Erythroblast (primary cell): ENCODE measurements around the gene PHLDB1.

Source experiments
- GATA1 ChIP-seq: IDR thresholded peaks from 2 replicates; pipeline ENCODE4 v1.6.1; 2011; ENCODE audit warnings: low read depth, mild to moderate bottlenecking, control low read depth, low read length, moderate library complexity
- POLR2A ChIP-seq: IDR thresholded peaks from 2 replicates; pipeline ENCODE4 v1.6.1; 2011; ENCODE audit warnings: mild to moderate bottlenecking, low read length

GRCh38 chr11:118628432-118628831 is 21.0 kb downstream of the PHLDB1 start:
- TF ChIP-seq POLR2A, result no peak
- no peak for TF ChIP-seq GATA1
